Panc1 (cell line): ENCODE data around the gene ZNF804A. TPM values are rescaled to one million over a fixed set of nuclear protein-coding genes. Genes with fewer than 3 reads are reported as not detected.

Experiments
- ATAC-seq: fragments of 200-7000 bp; cut with Tn5 transposase; 2 replicates; pipeline ENCODE4 v1.9.1; 2020; ENCODE audit warnings: mild to moderate bottlenecking, moderate library complexity
- BruUV-seq: library from RNA; stranded (reverse); fragments of 400-500 nt; replicated peaks from 2 replicates; lab custom pipeline; 2021; lab: Mats Ljungman, UMichigan
- CTCF ChIA-PET: fragments of 300-600 bp; sonication (Branson Sonifier 250); formaldehyde crosslinking; loops from one replicate; lab custom pipeline; 2022; ENCODE audit warnings: antibody characterized with exemption; lab: Charles Lee
- POLR2A ChIA-PET: fragments of 300-600 bp; sonication (Branson Sonifier 250); formaldehyde crosslinking; loops from one replicate; lab custom pipeline; 2022; ENCODE audit warnings: antibody characterized with exemption; lab: Charles Lee
- DNase-seq: peaks from one replicate; pipeline ENCODE4 v3.0.0-alpha.2; 2010; ENCODE audit warnings: low read depth, low spot score
- H3K27ac ChIP-seq: 2 replicates; pipeline ENCODE4 v1.5.1; 2011; ENCODE audit warnings: mild to moderate bottlenecking, low read length, inconsistent platforms
- H3K27me3 ChIP-seq: fragments of 200-500 bp; sonication (Bioruptor generic); 2 replicates; pipeline ENCODE4 v1.6.0; 2014; ENCODE audit warnings: low read length, inconsistent platforms; ENCODE audit not compliant: control insufficient read depth, insufficient read depth
- H3K36me3 ChIP-seq: fragments of 200-500 bp; sonication (Bioruptor generic); 2 replicates; pipeline ENCODE4 v1.5.1; 2014; ENCODE audit warnings: inconsistent platforms, mild to moderate bottlenecking, low read length, moderate library complexity; ENCODE audit not compliant: control insufficient read depth, insufficient read depth
- H3K4me1 ChIP-seq: 2 replicates; pipeline ENCODE4 v1.5.1; 2011; ENCODE audit warnings: inconsistent platforms, mild to moderate bottlenecking, low read length, moderate library complexity; ENCODE audit not compliant: control insufficient read depth, insufficient read depth
- H3K4me3 ChIP-seq, 2 experiments: 2 replicates each; pipeline ENCODE4 v1.5.1; 2011 to 2012; ENCODE audit warnings: low read depth in 2 of 2, low read length in 2 of 2, mild to moderate bottlenecking in 2 of 2, inconsistent platforms in 1 of 2, moderate library complexity in 1 of 2
- H3K9me3 ChIP-seq: fragments of 200-500 bp; sonication (Bioruptor generic); 2 replicates; pipeline ENCODE4 v1.5.1; 2014; ENCODE audit warnings: low read depth, mild to moderate bottlenecking, inconsistent platforms, low read length, moderate library complexity; ENCODE audit not compliant: control insufficient read depth, insufficient read depth
- CTCF ChIP-seq: fragments of 450-650 bp; IDR thresholded peaks from 2 replicates; pipeline ENCODE4 v1.5.1; 2017; ENCODE audit warnings: mild to moderate bottlenecking
- POLR2AphosphoS5 ChIP-seq: IDR thresholded peaks from 2 replicates; pipeline ENCODE4 v1.6.1; 2012; ENCODE audit warnings: mild to moderate bottlenecking, low read depth, low read length, moderate library complexity
- REST ChIP-seq, 2 experiments: IDR thresholded peaks; 2 replicates each; pipeline ENCODE4 v1.6.1; 2011 to 2012; ENCODE audit warnings: low read depth in 2 of 2, control low read depth in 1 of 2, low read length in 1 of 2, mild to moderate bottlenecking in 1 of 2, moderate library complexity in 1 of 2; ENCODE audit not compliant: insufficient read depth in 1 of 2
- SIN3A ChIP-seq: IDR thresholded peaks from 2 replicates; pipeline ENCODE4 v1.6.1; 2012; ENCODE audit warnings: low read depth, mild to moderate bottlenecking, low read length, moderate library complexity, borderline replicate concordance; ENCODE audit not compliant: insufficient read depth
- TCF7L2 ChIP-seq: IDR thresholded peaks from 2 replicates; pipeline ENCODE4 v1.6.1; 2011; ENCODE audit warnings: mild to moderate bottlenecking, low read depth, low read length, inconsistent platforms
- in situ Hi-C: cut with HindIII; loops from 2 replicates; pipeline ENCODE4 v1.10.0; 2016; ENCODE audit warnings: low sequenced_read_pairs, low pct_unique_long_range_greater_than_20kb
- intact Hi-C: fragments of 100-400 bp; cut with micrococcal nuclease; formaldehyde crosslinking; loops from one replicate; pipeline ENCODE4 v1.10.0; 2022; ENCODE audit not compliant: unreplicated experiment
- total RNA-seq: library from RNA; stranded (reverse); gene quantifications from one replicate; pipeline ENCODE4 v1.2.1, GENCODE V29; 2021; ENCODE audit not compliant: unreplicated experiment

Gene ZNF804A
- total RNA-seq, 1 experiment from 2014 or later = 2.2 TPM

- no peaks in the 10 kb centered on the region for H3K36me3 ChIP-seq
- BruUV-seq = no TSS peak
- POLR2A ChIA-PET = no interaction called here
- H3K4me3 ChIP-seq = no peak overlapping the region
- H3K27me3 ChIP-seq = no peaks in the 10 kb centered on the region
- intact Hi-C loops = no loop called here
- H3K9me3 ChIP-seq = no peaks in the 10 kb centered on the region
- CTCF ChIA-PET = no interaction called here
- in situ Hi-C loops = no loop called here
- no peak overlapping the region for H3K27ac ChIP-seq
- ATAC-seq = no peak
- no peaks in the 10 kb centered on the region for H3K4me1 ChIP-seq
- no peak for TF ChIP-seq CTCF
- no peak for TF ChIP-seq REST (IDR thresholded peaks at IDR 0.05; ENCODE audit: insufficient read depth in 1 of 2, low read depth in 2 of 2, low read length in 1 of 2)
- no peak for TF ChIP-seq TCF7L2
- DNase-seq = no peak
Observed at GRCh38 chr2:184906709-184907108, 308.4 kb downstream of the ZNF804A start.

- TF ChIP-seq CTCF (no peak), TCF7L2 (no peak), POLR2AphosphoS5 (no peak), REST (IDR thresholded peaks at IDR 0.05; ENCODE audit: insufficient read depth in 1 of 2, low read depth in 2 of 2, low read length in 1 of 2) (no peak), SIN3A (no peak)
- BruUV-seq = no TSS peak
- H3K27ac ChIP-seq = no peak overlapping the region
- no peaks in the 10 kb centered on the region for H3K36me3 ChIP-seq
- no peaks in the 10 kb centered on the region for H3K4me1 ChIP-seq
- ChIA-PET CTCF (no interaction called here), POLR2A (no interaction called here)
- H3K9me3 ChIP-seq = no peaks in the 10 kb centered on the region
- H3K4me3 ChIP-seq = no peak overlapping the region
- intact Hi-C loops (no loop called here), in situ Hi-C loops (no loop called here)
- no peak for ATAC-seq
- DNase-seq = no peak
- H3K27me3 ChIP-seq = no peaks in the 10 kb centered on the region
Observed at GRCh38 chr2:184908966-184909365, 310.6 kb downstream of the ZNF804A start.
